ENCODE results near the gene TOR4A. TPM values are rescaled to one million over a fixed set of nuclear protein-coding genes. Genes with fewer than 3 reads are reported as not detected.
"Not testable (repeated sequence)": the region's sequence is repeated elsewhere in the genome, so short reads cannot be mapped to it uniquely, and the experiment has no call there.

TOR4A gene
- total RNA-seq, 1 donor from 2014 or later: 16.3 TPM

DNA sequence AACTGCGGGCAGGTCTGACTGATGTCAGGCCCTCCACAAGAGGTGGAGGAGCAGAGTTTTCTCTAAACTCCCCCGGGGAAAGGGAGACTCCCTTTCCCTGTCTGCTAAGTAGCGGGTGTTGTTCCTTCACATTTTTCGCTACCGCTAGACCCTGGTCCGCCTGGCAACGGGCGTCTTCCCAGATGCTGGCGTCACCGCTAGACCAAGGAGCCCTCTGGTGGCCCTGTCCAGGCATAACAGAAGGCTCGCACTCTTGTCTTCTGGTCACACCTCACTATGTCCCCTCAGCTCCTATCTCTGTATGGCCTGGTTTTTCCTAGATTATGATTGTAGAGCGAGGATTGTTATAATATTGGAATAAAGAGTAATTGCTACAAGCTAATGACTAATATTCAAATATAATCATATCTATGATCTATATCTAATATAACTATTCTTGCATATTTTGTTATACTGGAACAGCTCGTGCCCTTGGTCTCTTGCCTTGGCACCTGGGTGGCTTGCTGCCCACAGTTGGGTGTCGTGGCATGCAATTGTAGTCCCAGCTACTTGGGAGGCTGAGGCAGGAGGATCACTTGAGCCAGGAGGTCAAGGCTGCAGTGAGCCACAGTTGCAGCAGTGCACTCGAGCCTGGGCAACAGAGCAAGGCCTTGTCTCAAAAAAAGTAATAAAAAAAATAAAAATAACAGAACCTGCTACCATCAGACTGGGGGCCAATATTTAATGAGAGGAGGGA lies 15.2 kb upstream of the TOR4A start:
- DNase-seq; H3K27ac ChIP-seq (replicated peaks); H3K27me3 ChIP-seq (ENCODE audit: low read depth); H3K9me3 ChIP-seq (replicated peaks); intact Hi-C loops (cut with micrococcal nuclease); H3K4me3 ChIP-seq: not testable (repeated sequence)
- Histone ChIP-seq H3K4me1 (peaks cover 29% of the 10 kb centered on the region), H3K36me3 (peaks cover 63% of the 10 kb centered on the region)
- TF ChIP-seq, protein P1, sequence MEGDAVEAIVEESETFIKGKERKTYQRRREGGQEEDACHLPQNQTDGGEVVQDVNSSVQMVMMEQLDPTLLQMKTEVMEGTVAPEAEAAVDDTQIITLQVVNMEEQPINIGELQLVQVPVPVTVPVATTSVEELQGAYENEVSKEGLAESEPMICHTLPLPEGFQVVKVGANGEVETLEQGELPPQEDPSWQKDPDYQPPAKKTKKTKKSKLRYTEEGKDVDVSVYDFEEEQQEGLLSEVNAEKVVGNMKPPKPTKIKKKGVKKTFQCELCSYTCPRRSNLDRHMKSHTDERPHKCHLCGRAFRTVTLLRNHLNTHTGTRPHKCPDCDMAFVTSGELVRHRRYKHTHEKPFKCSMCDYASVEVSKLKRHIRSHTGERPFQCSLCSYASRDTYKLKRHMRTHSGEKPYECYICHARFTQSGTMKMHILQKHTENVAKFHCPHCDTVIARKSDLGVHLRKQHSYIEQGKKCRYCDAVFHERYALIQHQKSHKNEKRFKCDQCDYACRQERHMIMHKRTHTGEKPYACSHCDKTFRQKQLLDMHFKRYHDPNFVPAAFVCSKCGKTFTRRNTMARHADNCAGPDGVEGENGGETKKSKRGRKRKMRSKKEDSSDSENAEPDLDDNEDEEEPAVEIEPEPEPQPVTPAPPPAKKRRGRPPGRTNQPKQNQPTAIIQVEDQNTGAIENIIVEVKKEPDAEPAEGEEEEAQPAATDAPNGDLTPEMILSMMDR (IDR thresholded peaks at IDR 0.05; ENCODE audit: borderline replicate concordance): peak; percentile 70

DNA sequence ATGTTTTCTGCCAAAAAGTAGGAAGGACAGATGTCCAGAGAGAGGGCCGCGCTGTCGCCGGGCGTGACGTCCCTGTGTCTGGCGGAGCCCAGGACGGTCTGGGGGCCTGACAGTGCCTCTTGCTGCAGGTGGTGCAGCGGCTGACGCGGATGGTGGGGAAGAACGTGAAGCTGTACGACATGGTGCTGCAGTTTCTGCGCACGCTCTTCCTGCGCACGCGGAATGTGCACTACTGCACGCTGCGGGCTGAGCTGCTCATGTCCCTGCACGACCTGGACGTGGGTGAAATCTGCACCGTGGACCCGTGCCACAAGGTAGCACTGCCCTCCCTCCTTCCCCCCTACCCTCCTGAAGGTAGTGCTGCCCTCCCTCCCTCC lies 14.6 kb upstream of the TOR4A start:
- Histone ChIP-seq H3K9me3 (replicated peaks) (no peaks in the 10 kb centered on the region), H3K27me3 (ENCODE audit: low read depth) (no peaks in the 10 kb centered on the region), H3K4me1 (peaks cover 35% of the 10 kb centered on the region), H3K27ac (replicated peaks) (no peak overlapping the region), H3K36me3 (peaks cover 65% of the 10 kb centered on the region), H3K4me3 (no peak overlapping the region)
- TF ChIP-seq, protein P1 (IDR thresholded peaks at IDR 0.05; ENCODE audit: borderline replicate concordance): no peak
- intact Hi-C loops (cut with micrococcal nuclease): no loop called here
- no peak for DNase-seq

DNA sequence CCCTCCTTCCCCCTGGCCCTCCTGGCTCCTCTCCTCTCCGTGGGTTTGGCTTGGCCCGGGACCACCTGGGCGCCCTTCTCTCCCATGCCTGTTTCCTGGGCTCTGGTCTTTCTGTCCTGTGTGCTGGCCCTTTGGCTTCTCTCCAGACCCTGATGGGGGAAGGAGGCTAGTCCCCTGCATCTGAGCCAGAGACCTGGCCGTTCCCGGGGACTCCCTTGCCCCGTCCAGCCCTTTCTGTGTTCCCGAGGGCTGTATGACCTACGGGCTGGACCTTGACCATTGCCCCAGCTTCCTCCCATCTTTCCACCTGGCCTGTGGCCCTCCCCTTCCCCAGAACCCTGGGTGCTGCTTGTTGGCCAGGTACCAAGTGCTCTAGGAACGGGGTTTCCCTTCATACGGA lies 14.0 kb upstream of the TOR4A start:
- DNase-seq: no peak
- H3K9me3 ChIP-seq (replicated peaks): no peaks in the 10 kb centered on the region
- H3K36me3 ChIP-seq: peaks cover 59% of the 10 kb centered on the region
- no peaks in the 10 kb centered on the region for H3K27me3 ChIP-seq (ENCODE audit: low read depth)
- H3K27ac ChIP-seq (replicated peaks): no peak overlapping the region
- TF ChIP-seq, protein P1 (IDR thresholded peaks at IDR 0.05; ENCODE audit: borderline replicate concordance): no peak
- H3K4me1 ChIP-seq: peaks cover 41% of the 10 kb centered on the region
- no peak overlapping the region for H3K4me3 ChIP-seq
- intact Hi-C loops (cut with micrococcal nuclease): no loop called here

DNA sequence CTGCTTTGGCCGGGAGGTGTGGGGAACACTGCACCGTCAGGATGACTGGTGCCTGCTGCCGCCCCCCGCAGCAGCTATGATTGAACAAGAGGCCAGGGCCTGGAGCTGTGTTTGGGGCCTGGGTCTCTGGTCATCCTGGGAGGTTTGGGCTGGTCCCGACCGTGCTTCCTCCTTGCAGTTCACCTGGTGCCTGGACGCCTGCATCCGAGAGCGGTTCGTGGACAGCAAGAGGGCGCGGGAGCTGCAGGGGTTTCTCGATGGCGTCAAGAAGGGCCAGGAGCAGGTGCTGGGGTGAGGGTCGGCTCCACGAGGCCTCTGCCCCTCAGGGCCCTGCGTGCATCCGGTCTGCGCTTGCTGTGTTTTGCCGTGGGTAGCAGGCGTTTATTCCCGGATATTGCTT lies 13.5 kb upstream of the TOR4A start:
- Histone ChIP-seq H3K36me3 (peaks cover 54% of the 10 kb centered on the region), H3K27me3 (ENCODE audit: low read depth) (no peaks in the 10 kb centered on the region), H3K27ac (replicated peaks) (no peak overlapping the region), H3K9me3 (replicated peaks) (no peaks in the 10 kb centered on the region), H3K4me3 (no peak overlapping the region), H3K4me1 (peaks cover 43% of the 10 kb centered on the region)
- no peak for DNase-seq
- TF ChIP-seq, protein P1 (IDR thresholded peaks at IDR 0.05; ENCODE audit: borderline replicate concordance): no peak
- intact Hi-C loops (cut with micrococcal nuclease): no loop called here

DNA sequence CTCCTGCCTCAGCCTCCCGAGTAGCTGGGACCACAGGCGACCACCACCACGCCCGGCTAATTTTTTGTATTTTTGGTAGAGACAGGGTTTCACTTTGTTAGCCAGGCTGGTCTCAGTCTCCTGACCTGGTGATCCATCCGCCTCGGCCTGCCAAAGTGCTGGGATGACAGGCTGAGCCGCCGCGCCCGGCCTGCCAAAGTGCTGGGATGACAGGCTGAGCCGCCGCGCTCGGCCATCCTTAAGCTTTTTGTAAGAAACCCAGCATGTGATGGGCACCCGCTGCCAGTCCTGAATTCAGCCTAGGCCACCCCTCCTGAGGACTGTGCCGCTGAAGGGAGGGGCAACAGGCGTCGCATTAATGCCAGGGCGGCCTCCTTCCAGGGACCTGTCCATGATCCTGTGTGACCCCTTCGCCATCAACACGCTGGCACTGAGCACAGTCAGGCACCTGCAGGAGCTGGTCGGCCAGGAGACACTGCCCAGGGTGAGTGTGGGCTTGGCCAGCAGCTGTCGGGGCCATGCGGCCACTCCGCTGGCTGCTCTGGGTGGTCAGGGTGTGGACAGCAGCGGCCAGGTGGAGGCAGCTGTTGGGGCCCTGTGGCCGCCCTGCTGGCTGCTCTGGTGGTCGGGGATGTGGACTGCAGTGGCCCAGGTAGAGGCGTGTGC lies 11.9 kb upstream of the TOR4A start:
- intact Hi-C loops (cut with micrococcal nuclease): no loop called here
- H3K27ac ChIP-seq (replicated peaks): no peak overlapping the region
- no peak for DNase-seq

More for the DNA sequence above, 11.9 kb upstream of the TOR4A start:
- Histone ChIP-seq H3K4me3 (no peak overlapping the region), H3K27me3 (ENCODE audit: low read depth) (no peaks in the 10 kb centered on the region), H3K36me3 (peaks cover 57% of the 10 kb centered on the region), H3K9me3 (replicated peaks) (no peaks in the 10 kb centered on the region), H3K4me1 (peaks cover 57% of the 10 kb centered on the region)
- TF ChIP-seq, protein P1 (IDR thresholded peaks at IDR 0.05; ENCODE audit: borderline replicate concordance): no peak
